Hematopoietic multipotent progenitor cell treated with erythropoietin and hydrocortisone succinate and interleukin-3 and kit ligand, for 6 days (in vitro differentiated cells): ENCODE measurements around the gene RPN2.

Experiments used
- DNase-seq: peaks from one replicate; pipeline ENCODE4 v3.0.0-alpha.2; 2015

Gene RPN2

GRCh38 chr20:37243937-37244571 lies 64.9 kb downstream of the RPN2 start:
- DNase-seq, result no peak

- no peak for DNase-seq
Measured at GRCh38 chr20:37244572-37244957, 65.4 kb downstream of the RPN2 start.

GRCh38 chr20:37245216-37246150 lies 66.4 kb downstream of the RPN2 start:
- DNase-seq, result no peak

GRCh38 chr20:37246736-37247135 lies 67.6 kb downstream of the RPN2 start:
- no peak for DNase-seq

GRCh38 chr20:37247547-37247946 lies 68.4 kb downstream of the RPN2 start:
- DNase-seq, result no peak

GRCh38 chr20:37249304-37249703 lies 70.2 kb downstream of the RPN2 start:
- no peak for DNase-seq

- DNase-seq, result no peak
Measured at GRCh38 chr20:37251825-37252477, 72.8 kb downstream of the RPN2 start.

GRCh38 chr20:37253087-37253486 lies 74.0 kb downstream of the RPN2 start:
- DNase-seq, result no peak

GRCh38 chr20:37254114-37254878 lies 75.2 kb downstream of the RPN2 start:
- no peak for DNase-seq

GRCh38 chr20:37256286-37256685 lies 77.2 kb downstream of the RPN2 start:
- DNase-seq, result no peak

GRCh38 chr20:37257530-37257929 lies 78.4 kb downstream of the RPN2 start:
- no peak for DNase-seq

- no peak for DNase-seq
Measured at GRCh38 chr20:37257988-37258387, 78.9 kb downstream of the RPN2 start.

- DNase-seq, result no peak
Measured at GRCh38 chr20:37259031-37259430, 79.9 kb downstream of the RPN2 start.

- DNase-seq, result no peak
Measured at GRCh38 chr20:37259865-37260264, 80.7 kb downstream of the RPN2 start.

- DNase-seq, result no peak
Measured at GRCh38 chr20:37260923-37261322, 81.8 kb downstream of the RPN2 start.

- DNase-seq, result no peak
Measured at GRCh38 chr20:37261714-37262113, 82.6 kb downstream of the RPN2 start, which contains the start of gene GHRH. Gene GHRH, minus strand, starts transcription at chr20:37261814. Its CDS starts 4,925 bp downstream, at chr20:37256889.

- DNase-seq, result no peak
Measured at GRCh38 chr20:37262505-37262904, 83.4 kb downstream of the RPN2 start.

- no peak for DNase-seq
Measured at GRCh38 chr20:37263686-37264085, 84.6 kb downstream of the RPN2 start.

GRCh38 chr20:37265152-37265551 lies 86.0 kb downstream of the RPN2 start:
- peak; percentile 69 for DNase-seq

- no peak for DNase-seq
Measured at GRCh38 chr20:37266940-37267666, 88.0 kb downstream of the RPN2 start.

- no peak for DNase-seq
Measured at GRCh38 chr20:37267667-37268313, 88.7 kb downstream of the RPN2 start.
